HEK293T (cell line): ENCODE measurements around the gene CADM4.

ENCODE experiments used
- CTCF ChIA-PET: fragments of 350-600 bp; formaldehyde crosslinking; extraction: SDS; loops from one replicate; lab custom pipeline; 2021; ENCODE audit warnings: antibody characterized with exemption, inconsistent platforms; lab: Yijun Ruan, JAX
- POLR2A ChIA-PET: fragments of 350-600 bp; formaldehyde crosslinking; extraction: SDS; loops from one replicate; lab custom pipeline; 2020; ENCODE audit warnings: antibody characterized with exemption, inconsistent platforms; lab: Yijun Ruan, JAX
- DNase-seq: peaks from one replicate; pipeline ENCODE4 v3.0.0; 2012; ENCODE audit warnings: mixed read lengths; ENCODE audit errors: extremely low spot score
- ARNT ChIP-seq: fragments of 450-650 bp; IDR thresholded peaks from 2 replicates; pipeline ENCODE4 v1.6.1; 2017; ENCODE audit warnings: mild to moderate bottlenecking
- BHLHE40 ChIP-seq: fragments of 450-650 bp; IDR thresholded peaks from 2 replicates; pipeline ENCODE4 v1.6.1; 2016; ENCODE audit warnings: mild to moderate bottlenecking, moderate library complexity, borderline replicate concordance
- CTBP1 ChIP-seq: fragments of 450-650 bp; IDR thresholded peaks from 2 replicates; pipeline ENCODE4 v1.6.1; 2016; ENCODE audit warnings: borderline replicate concordance
- ELF4 ChIP-seq: fragments of 450-650 bp; IDR thresholded peaks from 2 replicates; pipeline ENCODE4 v1.6.1; 2017; ENCODE audit warnings: antibody characterized with exemption
- FOXA1 ChIP-seq: fragments of 450-650 bp; IDR thresholded peaks from 2 replicates; pipeline ENCODE4 v1.6.1; 2016; ENCODE audit warnings: mild to moderate bottlenecking
- FOXK2 ChIP-seq: fragments of 450-650 bp; IDR thresholded peaks from 2 replicates; pipeline ENCODE4 v1.6.1; 2016; ENCODE audit warnings: mild to moderate bottlenecking
- FOXM1 ChIP-seq: fragments of 450-650 bp; IDR thresholded peaks from 2 replicates; pipeline ENCODE4 v1.6.1; 2017; ENCODE audit warnings: mild to moderate bottlenecking, borderline replicate concordance
- HDGF ChIP-seq: fragments of 450-650 bp; IDR thresholded peaks from 2 replicates; pipeline ENCODE4 v1.6.1; 2017; ENCODE audit warnings: antibody characterized with exemption, borderline replicate concordance
- L3MBTL2 ChIP-seq: fragments of 450-650 bp; conservative IDR thresholded peaks from 2 replicates; pipeline ENCODE4 v1.6.1; 2016; ENCODE audit warnings: mild to moderate bottlenecking
- LEF1 ChIP-seq: fragments of 450-650 bp; IDR thresholded peaks from 2 replicates; pipeline ENCODE4 v1.6.1; 2017; ENCODE audit warnings: mild to moderate bottlenecking, borderline replicate concordance
- NFRKB ChIP-seq: fragments of 450-650 bp; IDR thresholded peaks from 2 replicates; pipeline ENCODE4 v1.6.1; 2016; ENCODE audit warnings: mild to moderate bottlenecking, moderate library complexity
- PKNOX1 ChIP-seq: fragments of 450-650 bp; IDR thresholded peaks from 2 replicates; pipeline ENCODE4 v1.6.1; 2016
- SP1 ChIP-seq: fragments of 450-650 bp; IDR thresholded peaks from 2 replicates; pipeline ENCODE4 v1.6.1; 2017
- SUZ12 ChIP-seq: fragments of 450-650 bp; IDR thresholded peaks from 2 replicates; pipeline ENCODE4 v1.6.1; 2016; ENCODE audit warnings: mild to moderate bottlenecking
- TARDBP ChIP-seq: fragments of 450-650 bp; IDR thresholded peaks from 2 replicates; pipeline ENCODE4 v1.6.1; 2016
- ZNF384 ChIP-seq: fragments of 450-650 bp; IDR thresholded peaks from 2 replicates; pipeline ENCODE4 v1.6.1; 2016

The CADM4 gene

GRCh38 chr19:43628646-43629326 is 10.9 kb downstream of the CADM4 start:
- ChIA-PET CTCF (no interaction called here), POLR2A (no interaction called here)
- DNase-seq, result no peak
- TF ChIP-seq TARDBP (no peak), LEF1 (no peak), L3MBTL2 (no peak), ZNF384 (no peak), FOXM1 (no peak), FOXK2 (no peak), SP1 (no peak), PKNOX1 (no peak), HDGF (no peak), ARNT (no peak), CTBP1 (no peak), NFRKB (no peak), FOXA1 (no peak), ELF4 (no peak), SUZ12 (no peak), BHLHE40 (no peak)

- ChIA-PET CTCF (interaction anchor here (0.6 kb wide), 1 partner anchor 14 kb away, joined by 3 read pairs; no protein-coding TSS in a partner anchor), POLR2A (no interaction called here)
- no peak for TF ChIP-seq FOXK2
- no peak for TF ChIP-seq LEF1
- no peak for DNase-seq
Measured at GRCh38 chr19:43626838-43627237, 12.8 kb downstream of the CADM4 start.

DNA sequence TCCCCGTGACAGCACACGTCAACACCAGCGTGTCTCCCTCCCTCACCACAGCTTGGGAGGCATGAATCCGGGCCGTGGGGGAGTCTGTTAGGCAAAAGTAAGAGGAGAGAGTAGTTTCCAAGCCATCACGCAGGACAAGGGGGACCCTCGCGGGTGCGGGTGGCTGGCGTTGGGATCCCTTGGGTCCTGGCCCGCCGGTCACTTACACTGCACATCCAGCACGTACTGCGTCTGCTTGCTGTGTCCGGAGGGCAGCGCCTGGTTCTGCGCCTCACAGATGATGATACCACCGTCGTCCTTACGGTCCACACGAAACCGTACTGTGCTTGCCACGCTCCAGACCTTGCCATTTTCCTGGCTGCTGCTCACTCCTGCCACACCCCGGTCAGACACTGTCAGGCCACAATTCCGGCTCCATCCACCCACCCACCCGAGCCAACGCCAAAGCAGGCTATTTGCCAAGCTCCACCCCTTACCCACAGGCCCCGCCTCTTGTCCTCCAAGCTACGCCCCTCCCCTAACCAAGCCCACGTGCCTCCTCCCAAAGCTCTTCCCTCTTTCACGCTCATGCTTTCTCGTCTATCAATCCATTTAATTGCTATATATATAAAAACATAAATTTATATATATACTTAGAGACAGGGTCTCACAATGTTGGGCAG is 13.6 kb downstream of the CADM4 start:
- DNase-seq, result peak; percentile 52
- ChIA-PET POLR2A (no interaction called here), CTCF (interaction anchor here (0.6 kb wide), 1 partner anchor 15 kb away, joined by 3 read pairs; no protein-coding TSS in a partner anchor)
- TF ChIP-seq BHLHE40, result no peak
- TF ChIP-seq FOXK2, result no peak
- no peak for TF ChIP-seq LEF1
- no peak for TF ChIP-seq NFRKB
- TF ChIP-seq SP1, result no peak
- TF ChIP-seq ELF4, result no peak
- no peak for TF ChIP-seq FOXA1
- TF ChIP-seq PKNOX1, result no peak
- TF ChIP-seq ARNT, result no peak
- TF ChIP-seq TARDBP, result no peak
- no peak for TF ChIP-seq HDGF
- TF ChIP-seq CTBP1, result no peak
- no peak for TF ChIP-seq FOXM1
- TF ChIP-seq ZNF384, result no peak
- no peak for TF ChIP-seq SUZ12

DNA sequence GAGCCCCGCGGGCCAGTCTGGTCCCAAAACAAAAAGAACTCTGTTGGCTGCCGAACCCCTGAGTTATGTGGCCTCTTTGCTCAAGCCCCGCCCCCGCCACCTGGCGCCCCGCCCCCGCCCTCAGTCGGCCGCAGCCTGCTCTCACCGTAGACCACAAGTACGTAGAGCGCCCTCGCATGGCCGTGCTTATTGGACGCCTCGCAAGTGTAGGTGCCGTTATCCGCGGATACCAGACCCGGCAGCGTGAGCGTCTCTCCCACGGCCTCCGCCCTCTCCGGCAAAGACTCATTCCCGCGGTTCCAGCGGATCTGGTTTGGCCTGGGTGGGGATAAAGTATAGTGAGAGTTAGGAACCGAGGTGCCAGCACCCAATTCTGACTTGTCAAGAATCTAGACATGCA is 14.7 kb downstream of the CADM4 start:
- DNase-seq, result no peak
- CTCF ChIA-PET, result no interaction called here
- TF ChIP-seq SUZ12 (no peak), BHLHE40 (no peak), LEF1 (no peak), FOXA1 (no peak), FOXK2 (no peak), FOXM1 (no peak), ELF4 (no peak), SP1 (no peak), HDGF (no peak), ZNF384 (no peak), PKNOX1 (no peak), CTBP1 (no peak), TARDBP (no peak), ARNT (no peak)
- POLR2A ChIA-PET, result no interaction called here

GRCh38 chr19:43623889-43624670 is 15.6 kb downstream of the CADM4 start:
- TF ChIP-seq PKNOX1, result no peak
- no peak for TF ChIP-seq FOXM1
- no peak for TF ChIP-seq CTBP1
- TF ChIP-seq NFRKB, result no peak
- no peak for TF ChIP-seq BHLHE40
- no peak for TF ChIP-seq ARNT
- no peak for TF ChIP-seq FOXK2
- no peak for TF ChIP-seq L3MBTL2
- TF ChIP-seq HDGF, result no peak
- no peak for TF ChIP-seq ZNF384
- no peak for TF ChIP-seq LEF1
- no peak for TF ChIP-seq SP1
- TF ChIP-seq SUZ12, result no peak
- no peak for TF ChIP-seq ELF4
- TF ChIP-seq TARDBP, result no peak
- no peak for TF ChIP-seq FOXA1
- peak; percentile 48 for DNase-seq
- ChIA-PET CTCF (no interaction called here), POLR2A (no interaction called here)
